CD4-positive, alpha-beta T cell treated with Interleukin-12 subunit alpha and Interleukin-12 subunit beta, for 1 hour (primary cell): ENCODE results near the gene PAM.
"Not testable (repeated sequence)": the region's sequence is repeated elsewhere in the genome, so short reads cannot be mapped to it uniquely, and the experiment has no call there.

Source experiments
- DNase-seq: peaks from one replicate; pipeline ENCODE4 v3.0.0-alpha.2; 2020

Gene PAM

DNA sequence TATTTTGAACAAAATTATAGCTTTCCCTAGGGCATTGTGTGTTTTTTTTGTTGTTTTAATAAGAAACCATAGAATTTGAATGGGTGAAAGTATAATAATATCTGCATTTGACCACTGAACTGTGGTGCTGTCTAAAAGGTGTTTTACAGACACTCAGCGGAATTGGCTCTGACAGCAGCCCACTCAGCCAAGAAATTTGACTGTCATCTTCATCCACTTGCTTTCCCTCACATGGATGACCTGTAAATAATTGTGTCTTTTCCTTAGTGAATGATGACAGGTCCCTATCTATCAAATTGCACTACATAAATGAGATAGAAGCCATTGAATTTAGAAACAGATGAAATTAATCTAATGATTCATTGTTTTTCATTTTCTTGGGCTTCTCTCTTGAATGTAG, 150.0 kb downstream of the PAM start:
- DNase-seq, result no peak

DNA sequence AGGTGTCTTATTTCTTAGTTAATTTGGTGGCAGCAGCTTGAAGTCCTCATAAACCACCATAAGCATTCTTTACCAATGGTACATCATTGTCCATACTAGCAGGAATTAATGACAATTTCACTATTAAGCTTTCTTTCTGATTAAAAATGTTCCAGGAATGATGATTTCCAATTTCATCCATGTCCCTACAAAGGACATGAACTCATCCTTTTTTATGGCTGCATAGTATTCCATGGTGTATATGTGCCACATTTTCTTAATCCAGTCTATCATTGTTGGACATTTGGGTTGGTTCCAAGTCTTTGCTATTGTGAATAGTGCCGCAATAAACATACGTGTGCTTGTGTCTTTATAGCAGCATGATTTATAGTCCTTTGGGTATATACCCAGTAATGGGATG, 152.0 kb downstream of the PAM start:
- not testable (repeated sequence) for DNase-seq

DNA sequence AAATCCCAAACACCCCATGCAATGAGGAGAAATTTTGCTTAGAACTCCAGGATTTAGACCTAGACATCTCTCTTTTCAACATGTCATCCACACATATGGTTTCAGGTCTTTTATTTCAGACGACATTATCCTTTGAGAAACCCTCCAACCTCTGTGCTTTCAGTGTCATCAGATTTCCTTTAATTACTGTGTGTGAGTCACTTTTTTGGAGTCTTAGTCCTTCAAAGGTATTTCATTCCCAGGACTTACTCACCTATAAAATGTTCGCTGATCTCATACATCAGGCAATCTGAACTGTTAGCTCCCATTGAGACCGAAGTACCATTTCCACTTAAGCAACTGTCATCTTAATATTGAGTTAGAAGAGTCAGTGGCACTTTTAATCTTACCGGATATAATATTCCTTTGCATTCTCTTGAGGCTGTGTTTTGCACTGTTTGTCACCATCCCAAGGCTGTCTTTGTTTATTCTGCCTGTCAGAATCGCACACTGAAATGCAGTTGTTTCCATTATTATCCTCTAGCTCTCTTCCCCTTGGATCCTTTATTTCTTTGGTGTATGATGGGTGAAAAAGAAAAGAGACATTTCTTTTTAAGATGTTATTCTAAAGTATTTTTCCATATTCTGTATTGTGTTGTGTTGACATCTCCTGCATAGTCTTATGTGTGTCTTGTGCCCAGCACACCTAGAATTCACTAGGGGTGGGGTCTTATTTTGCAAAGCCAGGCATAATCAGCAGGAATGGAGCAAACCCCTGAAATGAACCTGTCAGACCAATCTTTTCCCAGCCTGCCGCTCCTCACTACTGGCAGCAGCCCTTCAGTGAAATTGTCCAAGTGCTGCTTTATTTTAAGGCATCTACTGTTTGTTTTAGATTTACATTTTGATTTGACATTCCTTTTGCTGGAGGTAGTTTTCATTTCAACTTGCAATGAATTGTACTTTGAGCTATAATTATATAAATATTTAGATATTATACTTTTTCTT, 155.4 kb downstream of the PAM start:
- no peak for DNase-seq

DNA sequence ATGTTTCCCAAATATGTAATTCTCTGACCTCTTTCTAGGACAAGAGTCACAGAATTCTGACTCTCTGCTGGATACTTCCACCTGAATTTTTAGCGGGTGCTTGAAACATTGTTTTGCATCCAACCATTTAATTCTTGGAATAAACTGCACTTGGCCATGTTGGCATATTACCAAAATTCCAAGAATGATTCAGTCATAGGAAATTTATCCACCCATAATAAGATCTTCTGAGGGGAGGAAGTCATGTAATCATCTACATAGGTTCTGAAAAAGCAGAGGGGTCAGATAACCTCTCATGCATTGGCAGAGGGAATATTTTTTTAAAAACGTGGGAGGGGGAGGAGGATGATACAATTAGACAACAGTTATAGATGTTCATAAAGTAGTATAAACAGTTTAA, 156.9 kb downstream of the PAM start:
- DNase-seq, result no peak

DNA sequence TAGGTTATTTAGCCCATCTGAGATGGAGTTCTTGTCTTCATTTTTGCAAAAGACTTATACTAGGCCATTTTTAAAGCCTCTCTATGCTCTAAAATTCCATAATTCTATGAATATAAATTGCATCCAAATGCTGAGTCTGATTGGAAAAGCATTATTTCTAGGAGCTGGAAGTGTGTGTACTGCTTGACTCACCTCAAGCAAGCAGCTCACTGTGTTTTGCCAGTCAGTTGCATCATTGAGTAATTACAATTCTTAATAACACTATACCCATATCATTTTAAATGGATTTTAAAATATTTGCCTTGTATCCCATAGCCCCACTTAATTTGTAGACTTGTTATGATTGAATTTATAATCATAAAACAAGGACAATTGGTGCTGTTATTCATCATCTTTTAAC, 161.0 kb downstream of the PAM start:
- no peak for DNase-seq

DNA sequence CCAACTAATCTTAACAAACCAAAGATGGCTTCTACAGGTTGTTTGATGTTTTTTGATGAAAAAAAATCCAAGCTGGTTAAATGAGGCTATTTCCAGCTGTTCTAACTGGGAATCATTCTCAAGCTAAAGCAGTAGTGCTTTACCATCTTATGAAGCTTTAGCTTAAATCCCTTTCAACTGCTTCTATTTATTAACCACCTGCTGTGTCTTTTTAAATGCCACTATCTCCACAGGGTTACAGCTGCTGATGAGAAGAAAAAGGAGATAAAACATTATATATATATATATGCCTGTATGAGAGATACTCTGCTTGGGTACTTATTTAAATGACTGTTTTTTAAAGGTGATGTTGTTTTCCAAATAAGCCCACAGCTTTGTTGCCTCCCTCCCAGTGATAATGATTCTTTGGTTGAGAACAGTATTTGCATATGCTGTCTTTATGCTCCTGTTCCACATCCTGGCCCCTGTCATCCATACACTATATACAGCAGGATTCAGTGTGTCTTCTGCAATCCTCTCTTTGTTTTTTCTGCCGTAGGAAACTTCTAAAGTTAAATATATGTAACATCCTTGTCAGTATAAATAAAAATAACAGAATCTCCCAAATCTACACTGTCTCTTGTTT, 164.0 kb downstream of the PAM start:
- DNase-seq, result no peak

DNA sequence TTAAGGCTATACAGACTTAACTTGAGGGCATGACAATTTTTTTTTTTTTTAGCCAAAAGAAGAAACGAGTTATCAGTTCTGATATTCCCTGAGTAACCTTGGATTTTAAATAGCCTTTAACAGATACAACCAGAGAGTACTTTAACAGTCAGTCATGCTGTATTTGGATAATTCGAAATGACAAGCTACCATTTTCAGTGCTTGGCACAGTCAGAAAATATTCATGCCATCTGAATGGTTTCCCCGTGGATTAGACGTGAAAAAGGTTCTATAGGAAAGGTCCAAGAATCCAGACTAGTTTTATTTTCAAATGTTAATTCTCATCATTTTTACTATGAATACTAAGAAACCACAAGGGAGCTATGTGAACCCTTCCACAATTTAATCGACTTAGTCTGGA, 165.7 kb downstream of the PAM start:
- DNase-seq, result no peak

DNA sequence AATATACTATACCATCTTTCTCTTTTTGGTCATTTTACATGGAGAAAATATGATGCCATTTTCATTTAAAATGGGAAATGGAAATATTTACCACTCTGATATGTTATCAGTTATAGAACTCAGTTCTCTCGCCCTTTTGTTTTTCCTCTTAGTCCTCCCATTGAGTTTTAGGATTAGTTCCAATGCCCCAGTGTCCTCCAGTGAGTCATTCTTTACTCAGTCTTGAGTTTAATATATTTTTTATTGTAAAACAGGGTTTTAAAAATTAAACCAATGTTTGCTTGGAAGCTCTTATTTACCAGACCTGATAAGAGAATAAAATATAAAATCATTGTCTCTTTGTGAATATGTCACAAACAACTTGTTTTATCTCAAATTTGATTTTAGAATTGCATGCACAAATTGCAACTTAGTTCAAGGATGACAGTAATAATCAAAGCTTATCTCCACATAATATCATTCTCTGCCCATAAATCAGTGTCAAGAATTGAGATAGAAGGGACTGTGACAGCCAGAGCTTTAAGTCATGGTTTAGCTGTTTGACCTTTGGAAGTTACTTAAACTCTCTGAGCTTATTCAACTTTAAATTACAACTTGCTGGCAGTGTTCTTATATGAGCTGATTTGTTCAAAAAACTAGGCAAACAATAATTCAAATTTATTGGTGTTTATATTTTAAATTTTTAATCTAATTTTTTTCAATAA, 166.4 kb downstream of the PAM start:
- no peak for DNase-seq

DNA sequence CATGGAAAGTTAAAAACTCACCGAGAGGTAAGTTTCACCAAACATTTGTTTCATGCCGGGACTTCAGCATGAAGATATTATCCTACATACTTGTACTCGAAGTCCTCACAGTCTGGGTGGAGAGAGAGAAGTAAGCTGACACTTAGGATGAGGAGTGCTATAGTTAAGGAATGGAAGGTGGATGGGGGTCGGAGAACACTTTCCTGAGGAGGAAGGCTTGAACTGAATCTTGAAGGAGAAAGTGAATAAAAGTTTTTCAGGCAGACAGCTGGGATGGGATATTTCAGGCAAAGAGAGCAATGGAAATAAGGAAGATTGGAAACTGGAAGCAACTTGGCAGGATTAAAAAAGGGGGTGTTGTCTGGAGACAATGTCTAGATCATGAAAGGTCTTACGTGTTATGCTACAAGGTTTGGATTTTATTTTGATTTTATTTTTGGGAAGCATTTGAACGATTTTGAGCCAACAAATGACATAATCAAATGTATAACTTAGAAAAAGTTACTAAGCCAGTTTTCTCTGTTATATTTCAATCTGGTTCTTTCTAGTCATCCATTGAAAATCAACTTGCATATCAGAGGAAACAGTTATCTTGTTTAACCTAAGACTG, 167.1 kb downstream of the PAM start:
- no peak for DNase-seq

DNA sequence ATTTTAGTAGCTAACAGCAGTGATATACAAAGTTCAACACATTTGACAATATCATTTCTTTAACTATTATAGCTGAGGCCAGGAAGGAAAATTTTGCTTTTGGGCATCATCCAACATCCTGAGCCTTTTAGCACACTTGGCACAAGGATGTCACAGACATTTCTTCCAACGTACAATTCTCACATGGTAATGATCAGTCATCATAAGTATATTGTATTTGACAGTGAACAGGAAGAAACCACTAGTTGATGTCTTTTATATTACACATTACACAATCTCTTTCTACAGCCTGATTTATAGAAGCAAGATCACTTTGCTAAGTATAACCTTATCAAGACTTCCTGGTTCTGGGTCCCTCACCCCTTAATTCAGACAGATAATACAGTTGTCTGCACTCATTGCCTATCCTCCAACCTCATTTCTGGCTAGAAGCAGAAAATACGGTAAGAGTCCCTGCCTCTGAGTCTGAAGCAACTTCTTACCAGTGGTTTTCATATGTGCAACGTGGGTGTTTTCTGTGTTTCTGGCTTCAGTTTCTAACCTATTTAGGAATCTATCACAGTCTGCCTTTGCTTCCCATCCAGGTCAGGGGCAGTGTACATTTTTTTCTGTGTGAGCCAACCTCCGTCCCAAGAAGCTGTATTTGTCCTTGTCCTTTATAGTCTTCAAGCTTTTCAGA, 167.8 kb downstream of the PAM start:
- no peak for DNase-seq

DNA sequence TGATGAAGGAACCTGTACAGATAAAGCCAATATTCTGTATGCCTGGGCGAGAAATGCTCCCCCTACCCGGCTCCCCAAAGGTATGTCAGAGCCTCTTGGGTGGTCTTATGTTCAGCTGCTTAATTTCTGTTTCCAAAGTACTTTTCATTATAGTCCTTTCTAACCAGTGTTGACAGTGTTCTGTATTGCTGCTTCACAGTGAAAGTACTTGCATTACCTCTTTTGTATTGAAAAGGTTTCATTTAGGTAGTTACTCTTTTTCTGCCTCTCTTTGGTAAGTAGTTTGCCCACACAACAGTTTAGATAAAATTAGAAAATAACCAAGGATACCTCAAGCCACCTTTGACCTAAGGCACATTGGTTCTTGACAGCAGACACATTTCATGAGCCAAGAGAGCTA, 169.9 kb downstream of the PAM start:
- no peak for DNase-seq

DNA sequence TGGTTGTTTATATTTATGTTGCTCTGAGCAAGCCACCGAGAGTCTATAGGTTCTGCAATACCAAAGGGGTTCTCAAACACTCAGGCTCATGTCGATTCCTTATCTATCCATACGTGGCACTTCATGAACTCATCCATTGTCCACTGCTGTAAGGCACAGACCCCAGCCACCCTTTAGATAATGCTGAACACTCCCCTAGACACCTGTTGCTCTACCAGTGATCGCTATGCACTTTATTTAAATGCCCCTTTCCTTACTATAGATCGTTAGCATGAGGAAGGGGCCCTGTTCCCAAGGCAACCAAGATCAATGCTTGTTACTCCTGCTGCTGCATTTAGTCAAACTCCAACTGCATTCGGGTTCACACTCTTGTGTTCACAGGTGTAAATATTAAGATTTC, 171.9 kb downstream of the PAM start:
- no peak for DNase-seq

DNA sequence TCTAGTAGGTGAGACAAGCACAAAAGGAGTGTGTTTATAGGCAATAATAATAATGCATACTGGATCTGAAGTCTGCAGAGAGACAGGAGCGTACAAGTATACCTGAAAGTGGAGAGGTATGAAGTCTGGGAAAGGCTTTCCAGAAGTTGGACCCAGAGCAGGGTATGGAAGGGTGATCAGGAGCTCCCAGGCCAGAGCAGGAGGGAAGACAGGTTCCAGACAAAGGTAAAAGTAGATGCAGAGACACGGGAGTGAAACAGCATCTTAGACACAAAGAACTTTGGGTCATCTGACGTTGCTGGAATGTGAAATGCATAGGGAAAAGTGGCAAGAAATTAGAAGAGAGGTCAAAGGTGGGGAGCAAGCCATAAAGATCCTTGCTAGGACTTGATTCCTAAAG, 175.1 kb downstream of the PAM start:
- no peak for DNase-seq

DNA sequence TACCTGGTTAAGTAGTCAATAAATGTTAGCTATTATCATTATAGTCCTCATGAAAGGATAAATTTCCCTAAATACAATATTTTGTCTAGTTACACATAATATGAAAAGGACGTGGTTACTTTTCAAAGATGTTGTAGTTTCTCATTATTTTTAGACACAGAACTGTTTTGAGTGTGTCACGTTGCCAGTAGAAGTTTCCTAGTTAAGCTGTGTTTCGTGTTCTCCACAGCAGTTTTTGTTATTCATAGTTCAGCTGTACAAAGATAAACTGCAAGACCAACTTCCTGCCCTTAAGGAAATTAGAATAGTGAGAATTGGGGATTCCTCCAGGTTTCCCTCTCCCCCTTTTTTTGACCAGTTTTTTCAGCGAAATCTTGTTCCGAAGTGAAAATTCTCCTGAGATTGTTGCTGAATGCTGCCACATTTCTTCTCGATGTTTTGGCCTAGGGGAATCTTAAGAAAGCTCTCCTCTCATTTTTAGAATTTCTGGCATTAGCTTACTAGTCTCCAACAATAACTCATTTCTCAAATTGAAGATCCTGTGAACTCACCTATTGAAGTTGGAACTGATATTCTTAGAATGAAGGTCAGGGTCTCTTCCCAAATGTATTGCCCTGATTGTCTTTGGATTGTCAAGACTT, 176.1 kb downstream of the PAM start:
- no peak for DNase-seq

DNA sequence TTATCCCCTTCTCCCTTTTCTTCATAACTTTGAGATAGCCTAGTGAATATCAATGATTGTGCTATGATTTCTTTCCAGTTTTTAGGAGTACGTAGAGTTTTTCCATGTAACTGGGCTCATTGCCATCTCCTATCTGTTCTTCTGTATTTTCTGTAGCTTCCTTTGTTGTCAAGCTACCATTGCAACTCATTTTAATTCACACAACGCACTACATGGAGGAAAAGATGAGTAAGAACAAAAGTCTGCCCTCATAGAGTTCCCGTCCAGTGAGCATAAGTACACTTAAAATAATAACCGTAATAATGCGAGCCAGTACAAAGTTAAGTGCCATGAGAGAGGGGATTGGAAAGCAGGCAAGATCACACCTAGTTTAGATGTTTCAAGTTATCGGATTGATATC, 177.7 kb downstream of the PAM start:
- DNase-seq, result no peak

DNA sequence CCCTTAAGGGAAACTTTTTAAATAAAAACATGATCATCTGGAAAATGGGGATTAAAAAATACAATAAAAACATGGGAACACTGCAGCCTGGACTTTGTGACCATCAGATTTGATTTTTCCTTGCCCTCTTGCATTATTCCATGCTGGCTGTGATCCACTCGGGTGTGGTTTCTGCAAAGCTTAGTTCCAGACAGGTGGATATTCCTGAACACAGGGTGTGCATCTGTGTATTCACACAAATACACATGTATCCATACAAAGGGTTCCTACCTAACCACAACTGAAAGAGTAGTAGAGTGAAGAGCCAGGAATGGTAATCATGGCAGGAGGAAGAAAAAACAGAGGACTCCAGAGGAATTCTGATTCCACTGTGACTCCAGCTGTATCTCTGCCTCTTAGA, 178.2 kb downstream of the PAM start:
- no peak for DNase-seq

DNA sequence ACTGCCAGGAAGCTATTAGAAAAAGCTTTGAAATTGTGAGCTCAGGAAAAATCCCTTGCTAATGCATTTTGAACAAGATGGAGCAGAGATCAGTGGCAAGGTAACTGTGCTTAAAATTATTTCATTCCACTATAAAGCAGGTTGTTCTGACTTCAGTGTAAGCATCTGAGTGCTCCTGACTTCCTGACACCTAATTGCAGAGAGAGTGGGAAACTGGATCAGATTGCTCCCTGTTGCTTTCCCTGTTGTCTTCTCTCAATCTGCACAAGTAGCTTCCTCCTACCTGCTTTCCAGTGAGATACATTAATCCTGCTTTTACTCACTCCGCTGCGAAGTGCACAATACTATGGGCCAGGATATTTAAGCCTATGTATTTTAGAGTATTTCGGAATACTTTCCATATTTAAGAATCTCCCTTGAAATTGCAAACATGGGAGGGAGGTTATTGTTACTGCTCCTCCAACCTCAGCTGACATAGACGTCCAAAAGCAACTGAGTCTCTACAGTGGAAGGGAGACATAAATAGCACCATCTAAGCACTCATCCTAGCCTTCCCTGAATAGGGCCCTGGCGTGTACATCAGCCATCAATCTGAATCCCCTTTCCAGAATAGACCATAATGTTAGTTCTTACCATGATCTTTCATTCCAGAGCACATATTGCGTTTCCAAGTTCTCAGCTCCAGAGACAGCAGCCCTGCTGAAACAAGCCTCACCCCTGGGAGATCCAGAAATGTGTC, 178.8 kb downstream of the PAM start:
- DNase-seq, result no peak

DNA sequence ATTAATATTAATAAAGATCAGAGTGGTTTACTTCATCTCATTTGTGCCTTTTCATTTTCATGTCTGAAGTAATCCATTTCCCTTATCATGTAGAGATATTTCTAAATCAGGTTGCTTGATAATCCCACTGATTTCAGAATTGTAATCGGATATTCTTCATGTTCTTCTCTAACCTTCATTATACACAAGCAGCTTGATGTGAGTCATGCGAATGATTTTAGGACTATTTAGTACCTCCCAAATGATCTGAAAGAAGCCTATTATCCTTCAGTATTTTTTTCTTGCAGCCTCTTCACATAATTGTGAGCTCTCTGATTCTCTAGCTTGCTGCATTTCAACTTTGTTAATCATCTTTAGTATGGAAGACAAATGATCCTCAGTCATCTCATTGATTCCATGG, 182.8 kb downstream of the PAM start:
- no peak for DNase-seq

DNA sequence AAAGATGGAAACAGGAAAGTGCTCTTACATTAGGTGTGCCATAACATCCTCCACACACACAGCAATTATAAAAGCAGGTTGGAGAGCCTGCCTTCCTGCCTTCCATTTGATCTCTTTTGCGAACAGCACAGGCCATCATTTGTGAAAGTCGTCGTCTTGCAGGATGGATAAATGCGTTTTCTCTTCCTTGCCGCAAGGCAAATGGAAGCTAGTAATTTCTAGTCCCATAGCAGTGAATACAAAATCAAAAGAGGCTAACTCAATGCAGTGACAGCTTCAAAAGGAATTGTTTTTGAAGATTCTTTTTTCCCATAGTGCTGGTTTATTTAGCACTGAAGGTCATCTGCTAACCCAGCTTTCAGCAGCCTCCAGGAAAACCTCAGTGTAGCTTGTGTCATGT, 186.0 kb downstream of the PAM start:
- no peak for DNase-seq

DNA sequence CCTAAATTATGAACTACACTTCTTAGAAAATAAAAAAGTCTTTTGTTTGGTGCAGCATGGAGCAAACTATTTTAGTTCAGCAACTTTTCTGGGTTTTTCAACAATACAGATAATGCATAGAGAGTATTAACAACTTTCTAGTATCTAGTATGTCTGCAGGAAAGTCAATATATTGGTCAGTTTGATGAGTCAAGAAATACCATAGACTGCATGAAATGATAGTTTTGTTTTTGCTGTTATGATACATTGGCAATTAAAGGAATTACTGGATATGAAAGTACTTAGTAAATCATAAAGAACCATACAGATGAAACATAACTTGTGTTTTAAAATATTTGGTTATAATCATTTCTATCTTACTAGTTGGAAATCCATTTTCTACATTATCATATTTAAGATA, 191.3 kb downstream of the PAM start:
- no peak for DNase-seq

DNA sequence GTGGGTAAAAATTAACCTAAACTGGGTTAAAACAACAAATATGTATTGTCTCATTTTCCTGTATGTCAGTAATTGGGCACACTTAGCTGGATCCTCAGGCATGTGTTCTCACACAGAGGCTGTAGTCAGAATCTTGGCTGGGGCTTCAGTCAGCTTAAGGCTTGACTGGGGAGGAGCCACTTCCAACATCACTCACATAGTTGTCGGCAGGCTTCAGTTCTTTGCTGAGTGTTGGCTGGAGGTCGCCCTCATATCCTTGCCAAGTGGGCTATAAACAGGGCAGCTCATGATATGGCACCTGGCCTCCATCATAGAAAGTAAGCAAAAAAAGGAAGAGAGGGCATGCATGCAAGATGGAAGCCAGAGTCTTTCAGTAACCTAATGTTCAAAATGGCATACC, 191.9 kb downstream of the PAM start:
- no peak for DNase-seq

DNA sequence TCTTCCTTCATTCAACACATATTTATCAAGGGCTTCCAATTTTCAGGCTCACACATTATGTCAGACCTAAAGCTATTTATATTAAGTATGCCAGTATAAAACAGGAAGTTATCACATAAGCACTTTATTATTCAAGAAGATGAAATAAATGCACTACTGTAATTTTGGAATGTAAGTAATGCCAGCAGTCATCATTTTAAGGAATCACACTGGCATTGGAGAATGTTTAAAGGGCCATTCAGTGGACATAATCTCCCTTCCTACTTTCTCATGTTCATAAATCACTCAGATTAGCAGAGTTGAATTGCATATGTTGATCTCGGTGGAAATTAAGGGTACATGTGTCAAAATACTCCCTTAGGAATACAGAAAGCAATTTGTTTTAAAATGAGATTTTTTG, 200.4 kb downstream of the PAM start:
- DNase-seq, result no peak
